Activated B cell treated with CpG ODN at 0.5 μM for 24 hours (primary cell): ENCODE results near the gene PRAF2. TPM values are rescaled to one million over a fixed set of nuclear protein-coding genes. Genes with fewer than 3 reads are reported as not detected.

ENCODE experiments used
- ATAC-seq: fragments of 200-7000 bp; cut with Tn5 transposase; one replicate; pipeline ENCODE4 v1.10.0; 2021; ENCODE audit warnings: low read depth, mild to moderate bottlenecking, moderate library complexity
- CTCF ChIA-PET: fragments of 350-600 bp; sonication (Branson Sonifier 250); formaldehyde crosslinking; loops from one replicate; lab custom pipeline; 2021; ENCODE audit warnings: antibody characterized with exemption; lab: Charles Lee
- POLR2A ChIA-PET: fragments of 350-600 bp; sonication (Branson Sonifier 250); formaldehyde crosslinking; loops from one replicate; lab custom pipeline; 2021; ENCODE audit warnings: antibody characterized with exemption; lab: Charles Lee
- DNase-seq: peaks from one replicate; pipeline ENCODE4 v3.0.0; 2022
- H3K27ac Mint-ChIP-seq: one replicate; pipeline ENCODE4 v1.8.0; 2020; ENCODE audit warnings: mixed read lengths
- H3K27me3 Mint-ChIP-seq: one replicate; pipeline ENCODE4 v1.8.0; 2021; ENCODE audit warnings: mixed read lengths
- H3K36me3 Mint-ChIP-seq: one replicate; pipeline ENCODE4 v1.8.0; 2021; ENCODE audit warnings: low read depth, mixed read lengths
- H3K4me1 Mint-ChIP-seq: one replicate; pipeline ENCODE4 v1.8.0; 2021; ENCODE audit warnings: mixed read lengths
- H3K4me3 Mint-ChIP-seq: one replicate; pipeline ENCODE4 v1.8.0; 2020; ENCODE audit warnings: mild to moderate bottlenecking, mixed read lengths
- H3K9me3 Mint-ChIP-seq: one replicate; pipeline ENCODE4 v1.8.0; 2020; ENCODE audit warnings: mixed read lengths
- intact Hi-C: fragments of 100-400 bp; cut with micrococcal nuclease; formaldehyde crosslinking; loops from one replicate; pipeline ENCODE4 v1.15.1; 2024
- total RNA-seq: library from RNA; stranded (reverse); gene quantifications from 2 replicates; pipeline ENCODE4 v1.2.3, GENCODE V29; 2022
- TF ChIP-seq, protein P1 (sequence below): fragments of 200-600 bp; IDR thresholded peaks from one replicate; pipeline ENCODE4 v1.8.0; 2022; ENCODE audit warnings: antibody characterized with exemption, mild to moderate bottlenecking

PRAF2 gene
- total RNA-seq, 1 donor from 2014 or later: 11.6 TPM

DNA sequence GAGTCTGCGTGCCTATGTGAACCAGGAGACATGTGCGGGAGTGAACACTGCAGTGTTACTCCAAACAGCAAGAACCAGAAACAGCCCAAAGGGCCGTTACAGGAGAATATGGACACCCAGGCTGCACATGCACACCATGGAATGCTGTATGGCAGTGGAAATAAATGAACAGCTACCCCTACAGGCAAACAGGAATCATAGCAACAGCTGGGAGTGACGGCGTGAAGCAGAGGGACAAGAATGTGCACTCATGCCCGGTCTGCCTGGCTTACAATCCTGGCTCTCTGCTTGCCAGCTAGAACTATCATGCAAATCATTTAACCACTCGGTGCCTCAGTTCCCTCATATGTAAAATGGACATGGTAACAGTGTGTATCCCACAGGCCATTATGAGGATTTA is 33.1 kb upstream of the PRAF2 start:
- Mint-ChIP-seq H3K36me3 (peaks cover 18% of the 10 kb centered on the region), H3K27me3 (no peaks in the 10 kb centered on the region), H3K4me1 (peaks cover 1% of the 10 kb centered on the region), H3K4me3 (no peak overlapping the region), H3K27ac (no peak overlapping the region), H3K9me3 (no peaks in the 10 kb centered on the region)
- DNase-seq (no peak), ATAC-seq (peak; percentile 34)
- POLR2A ChIA-PET: no interaction called here
- CTCF ChIA-PET: interaction anchor here (0.6 kb wide), 1 partner anchor 1561 kb away, joined by 3 read pairs; no protein-coding TSS in a partner anchor
- TF ChIP-seq, protein P1, sequence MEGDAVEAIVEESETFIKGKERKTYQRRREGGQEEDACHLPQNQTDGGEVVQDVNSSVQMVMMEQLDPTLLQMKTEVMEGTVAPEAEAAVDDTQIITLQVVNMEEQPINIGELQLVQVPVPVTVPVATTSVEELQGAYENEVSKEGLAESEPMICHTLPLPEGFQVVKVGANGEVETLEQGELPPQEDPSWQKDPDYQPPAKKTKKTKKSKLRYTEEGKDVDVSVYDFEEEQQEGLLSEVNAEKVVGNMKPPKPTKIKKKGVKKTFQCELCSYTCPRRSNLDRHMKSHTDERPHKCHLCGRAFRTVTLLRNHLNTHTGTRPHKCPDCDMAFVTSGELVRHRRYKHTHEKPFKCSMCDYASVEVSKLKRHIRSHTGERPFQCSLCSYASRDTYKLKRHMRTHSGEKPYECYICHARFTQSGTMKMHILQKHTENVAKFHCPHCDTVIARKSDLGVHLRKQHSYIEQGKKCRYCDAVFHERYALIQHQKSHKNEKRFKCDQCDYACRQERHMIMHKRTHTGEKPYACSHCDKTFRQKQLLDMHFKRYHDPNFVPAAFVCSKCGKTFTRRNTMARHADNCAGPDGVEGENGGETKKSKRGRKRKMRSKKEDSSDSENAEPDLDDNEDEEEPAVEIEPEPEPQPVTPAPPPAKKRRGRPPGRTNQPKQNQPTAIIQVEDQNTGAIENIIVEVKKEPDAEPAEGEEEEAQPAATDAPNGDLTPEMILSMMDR: no peak
- intact Hi-C loops: loop anchor here (10.0 kb wide), 1 partner anchor 58 kb away; the partner anchor contains the start of gene MAGIX

DNA sequence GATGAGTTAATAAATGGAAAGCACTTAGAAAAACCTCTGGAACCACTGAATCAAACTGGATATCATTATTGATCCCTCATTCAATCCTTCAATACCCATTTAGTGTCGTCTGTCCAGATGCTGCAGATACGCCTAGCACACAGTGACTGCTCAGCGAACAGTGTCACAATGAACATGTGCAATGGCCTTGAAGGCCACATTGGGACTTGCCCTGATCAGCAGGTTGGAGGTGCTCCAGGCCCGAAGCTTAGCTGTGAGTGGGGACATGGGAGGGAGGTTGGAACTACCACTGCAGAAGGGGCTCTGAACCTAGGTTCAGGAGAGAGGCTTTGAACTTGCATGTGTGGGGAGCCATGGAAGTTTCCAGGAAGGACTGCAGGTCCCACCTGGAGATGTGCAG is 32.5 kb upstream of the PRAF2 start:
- H3K9me3 Mint-ChIP-seq: no peaks in the 10 kb centered on the region
- intact Hi-C loops: loop anchor here (10.0 kb wide), 1 partner anchor 59 kb away; the partner anchor contains the start of gene MAGIX
- H3K36me3 Mint-ChIP-seq: peaks cover 18% of the 10 kb centered on the region
- ChIA-PET POLR2A (no interaction called here), CTCF (no interaction called here)
- ATAC-seq (no peak), DNase-seq (no peak)
- no peaks in the 10 kb centered on the region for H3K27me3 Mint-ChIP-seq
- TF ChIP-seq, protein P1: no peak
- no peak overlapping the region for H3K4me3 Mint-ChIP-seq
- H3K4me1 Mint-ChIP-seq: peaks cover 6% of the 10 kb centered on the region
- H3K27ac Mint-ChIP-seq: no peak overlapping the region

DNA sequence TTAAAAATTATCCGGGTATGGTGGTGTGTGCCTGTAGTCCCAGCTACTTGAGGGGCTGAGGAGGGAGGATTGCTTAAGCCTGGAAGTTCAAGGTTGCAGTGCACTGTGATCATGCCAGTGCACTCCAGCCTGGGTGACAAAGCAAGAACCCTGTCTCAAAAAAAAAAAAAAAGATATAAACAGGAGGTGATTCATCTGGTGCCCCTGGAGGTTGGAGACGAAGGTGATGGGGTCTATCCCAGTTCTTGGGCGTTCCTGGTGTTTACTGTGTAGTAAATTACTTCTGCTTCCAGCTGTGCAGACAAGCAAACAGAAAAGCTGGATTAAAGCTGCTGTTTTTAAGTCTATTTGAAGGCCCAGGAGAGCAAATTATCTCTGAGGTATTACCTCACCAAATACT is 29.8 kb upstream of the PRAF2 start:
- Mint-ChIP-seq H3K27me3 (no peaks in the 10 kb centered on the region), H3K9me3 (no peaks in the 10 kb centered on the region), H3K4me3 (no peak overlapping the region), H3K27ac (no peak overlapping the region), H3K36me3 (peaks cover 7% of the 10 kb centered on the region), H3K4me1 (peaks cover 9% of the 10 kb centered on the region)
- ATAC-seq (no peak), DNase-seq (no peak)
- intact Hi-C loops: loop anchor here (5.0 to 10.0 kb wide), 2 partner anchors 61 to 211 kb away; partner anchors contain the start of gene MAGIX
- TF ChIP-seq, protein P1: no peak
- ChIA-PET POLR2A (interaction anchor here (1.7 kb wide), 1 partner anchor 24 kb away, joined by 3 read pairs; the partner anchor contains the start of gene WDR45), CTCF (no interaction called here)

DNA sequence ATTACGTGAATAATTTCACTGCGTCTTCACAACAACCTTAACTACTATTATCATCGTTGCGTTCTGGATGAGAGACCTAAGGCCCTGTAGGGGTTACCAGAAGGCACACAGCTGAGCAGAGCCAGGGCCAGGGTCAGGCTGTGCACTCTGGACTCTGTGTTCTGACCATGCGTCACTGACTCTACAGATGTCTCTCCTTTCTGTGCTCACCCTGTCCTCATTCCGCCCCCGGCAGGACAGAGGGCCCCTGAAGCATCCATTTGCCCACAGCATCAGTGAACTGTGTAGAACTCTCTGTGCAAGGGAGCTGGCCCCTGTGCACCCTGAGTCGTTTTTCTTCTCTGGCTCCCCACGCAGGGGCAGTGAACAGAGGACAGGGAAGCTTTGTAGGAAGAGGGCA is 28.4 kb upstream of the PRAF2 start:
- Mint-ChIP-seq H3K36me3 (peaks cover 5% of the 10 kb centered on the region), H3K9me3 (no peaks in the 10 kb centered on the region), H3K4me3 (peak overlapping the region; percentile 90), H3K4me1 (peaks cover 9% of the 10 kb centered on the region), H3K27ac (no peak overlapping the region), H3K27me3 (no peaks in the 10 kb centered on the region)
- DNase-seq: no peak
- no peak for ATAC-seq
- intact Hi-C loops: loop anchor here (5.0 to 10.0 kb wide), 2 partner anchors 63 to 210 kb away; partner anchors contain the start of gene MAGIX
- CTCF ChIA-PET: no interaction called here
- POLR2A ChIA-PET: no interaction called here
- TF ChIP-seq, protein P1: no peak

DNA sequence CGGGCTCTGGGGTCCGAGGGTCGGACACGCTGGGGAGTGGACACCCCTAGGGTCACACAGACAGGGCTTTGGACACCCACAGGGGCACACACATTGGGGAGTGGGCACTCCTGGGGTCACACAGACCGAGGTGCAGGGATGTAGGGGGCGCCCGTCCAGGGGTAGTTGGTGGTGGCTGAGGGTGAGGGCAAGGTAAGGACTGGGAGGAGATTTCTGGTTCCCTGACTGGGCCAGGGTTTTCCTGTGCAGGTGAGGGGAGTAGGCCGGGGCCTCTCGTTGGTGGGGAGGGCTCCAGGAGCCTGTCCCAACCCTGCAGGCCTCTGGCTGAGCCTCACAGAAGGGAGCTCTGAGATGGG is 27.8 kb upstream of the PRAF2 start:
- H3K27me3 Mint-ChIP-seq: no peaks in the 10 kb centered on the region
- ChIA-PET POLR2A (interaction anchor here (0.7 to 1.9 kb wide), 9 partner anchors 12 to 167 kb away, joined by 3 to 7 read pairs (median 5); partner anchors contain the start of genes GRIPAP1, PRAF2 and WDR45), CTCF (no interaction called here)
- intact Hi-C loops: loop anchor here (1.0 to 10.0 kb wide), 7 partner anchors 21 to 209 kb away; partner anchors contain the start of genes GPKOW, MAGIX, OTUD5 and TFE3
- H3K36me3 Mint-ChIP-seq: peaks cover 2% of the 10 kb centered on the region
- peak overlapping the region; percentile 95 for H3K27ac Mint-ChIP-seq
- H3K4me1 Mint-ChIP-seq: peaks cover 9% of the 10 kb centered on the region
- peak overlapping the region; percentile 90 for H3K4me3 Mint-ChIP-seq
- ATAC-seq: no peak
- TF ChIP-seq, protein P1: no peak
- DNase-seq: no peak
- H3K9me3 Mint-ChIP-seq: no peaks in the 10 kb centered on the region
